Measurements from ENCODE around the gene VPS54.
"Not testable (repeated sequence)": the region's sequence is repeated elsewhere in the genome, so short reads cannot be mapped to it uniquely, and the experiment has no call there.

VPS54 gene

GRCh38 chr2:63851691-63852311 is 167.4 kb downstream of the VPS54 start:
- DNase-seq (ENCODE audit: extremely low spot score): no peak
- no peak for TF ChIP-seq CTCF (IDR thresholded peaks at IDR 0.05; ENCODE audit: control extremely low read depth, extremely low read depth, low read depth, missing control alignments)
- CTCF ChIA-PET: interaction anchor here (1.2 to 5.1 kb wide), 5 partner anchors 9 to 153 kb away, joined by 4 to 36 read pairs (median 8); partner anchors contain the start of gene UGP2
- POLR2A ChIA-PET: interaction anchor here (1.5 kb wide), 1 partner anchor 10 kb away, joined by 4 read pairs; the partner anchor contains the start of gene UGP2

- CTCF ChIA-PET: interaction anchor here (0.7 to 3.2 kb wide), 5 partner anchors 9 to 152 kb away, joined by 3 to 9 read pairs (median 5); partner anchors contain the start of gene UGP2
- DNase-seq (ENCODE audit: extremely low spot score): no peak
- no peak for TF ChIP-seq CTCF (IDR thresholded peaks at IDR 0.05; ENCODE audit: control extremely low read depth, extremely low read depth, low read depth, missing control alignments)
- POLR2A ChIA-PET: interaction anchor here (1.5 kb wide), 1 partner anchor 9 kb away, joined by 4 read pairs; the partner anchor contains the start of gene UGP2
Measured at GRCh38 chr2:63850649-63851048, 168.6 kb downstream of the VPS54 start.

- ChIA-PET POLR2A (interaction anchor here (1.5 kb wide), 1 partner anchor 9 kb away, joined by 4 read pairs; the partner anchor contains the start of gene UGP2), CTCF (interaction anchor here (1.0 to 2.0 kb wide), 2 partner anchors 10 to 16 kb away, joined by 3 to 6 read pairs; no protein-coding TSS in a partner anchor)
- no peak for TF ChIP-seq CTCF (IDR thresholded peaks at IDR 0.05; ENCODE audit: control extremely low read depth, extremely low read depth, low read depth, missing control alignments)
- no peak for DNase-seq (ENCODE audit: extremely low spot score)
Measured at GRCh38 chr2:63850204-63850571, 169.0 kb downstream of the VPS54 start.

- ChIA-PET CTCF (interaction anchor here (0.8 to 2.0 kb wide), 4 partner anchors 11 to 36 kb away, joined by 3 to 6 read pairs (median 3); no protein-coding TSS in a partner anchor), POLR2A (no interaction called here)
- no peak for DNase-seq (ENCODE audit: extremely low spot score)
- TF ChIP-seq CTCF (IDR thresholded peaks at IDR 0.05; ENCODE audit: control extremely low read depth, extremely low read depth, low read depth, missing control alignments): no peak
Measured at GRCh38 chr2:63849381-63850203, 169.6 kb downstream of the VPS54 start.

- POLR2A ChIA-PET; CTCF ChIA-PET; DNase-seq (ENCODE audit: extremely low spot score): not testable (repeated sequence)
Measured at GRCh38 chr2:63847571-63847970, 171.7 kb downstream of the VPS54 start.

GRCh38 chr2:63846487-63846886 is 172.7 kb downstream of the VPS54 start:
- ChIA-PET POLR2A (no interaction called here), CTCF (interaction anchor here (1.1 to 1.6 kb wide), 2 partner anchors 10 to 14 kb away, joined by 3 to 9 read pairs; no protein-coding TSS in a partner anchor)
- no peak for DNase-seq (ENCODE audit: extremely low spot score)
- TF ChIP-seq CTCF (IDR thresholded peaks at IDR 0.05; ENCODE audit: control extremely low read depth, extremely low read depth, low read depth, missing control alignments): no peak

Measured in GM10248 (cell line).